Omental fat pad (tissue), 4 donors: ENCODE results near the gene ARHGAP42. TPM values are rescaled to one million over a fixed set of nuclear protein-coding genes. Genes with fewer than 3 reads are reported as not detected.

Source experiments
- ATAC-seq: fragments of 150-250 bp; one replicate; pipeline ENCODE4 v1.9.1; 2016; ENCODE audit warnings: mild to moderate bottlenecking, moderate library complexity; ENCODE audit not compliant: low FRiP score
- DNase-seq: peaks from one replicate; pipeline ENCODE4 v3.0.0-alpha.2; 2019; ENCODE audit warnings: low spot score
- total RNA-seq, 4 donors: library from RNA; depleted of rRNA; stranded (reverse); fragments of >200 nt; gene quantifications; one replicate each; pipeline ENCODE4 v1.1.0, GENCODE V29; 2016
- TF ChIP-seq, protein P1 (sequence below), 3 donors: fragments of 450-650 bp; IDR thresholded peaks; one replicate each; pipeline ENCODE4 v1.5.1; 2016 to 2017; ENCODE audit warnings: antibody characterized with exemption in 3 of 3, mild to moderate bottlenecking in 3 of 3, moderate library complexity in 2 of 3

ARHGAP42 gene, protein sequence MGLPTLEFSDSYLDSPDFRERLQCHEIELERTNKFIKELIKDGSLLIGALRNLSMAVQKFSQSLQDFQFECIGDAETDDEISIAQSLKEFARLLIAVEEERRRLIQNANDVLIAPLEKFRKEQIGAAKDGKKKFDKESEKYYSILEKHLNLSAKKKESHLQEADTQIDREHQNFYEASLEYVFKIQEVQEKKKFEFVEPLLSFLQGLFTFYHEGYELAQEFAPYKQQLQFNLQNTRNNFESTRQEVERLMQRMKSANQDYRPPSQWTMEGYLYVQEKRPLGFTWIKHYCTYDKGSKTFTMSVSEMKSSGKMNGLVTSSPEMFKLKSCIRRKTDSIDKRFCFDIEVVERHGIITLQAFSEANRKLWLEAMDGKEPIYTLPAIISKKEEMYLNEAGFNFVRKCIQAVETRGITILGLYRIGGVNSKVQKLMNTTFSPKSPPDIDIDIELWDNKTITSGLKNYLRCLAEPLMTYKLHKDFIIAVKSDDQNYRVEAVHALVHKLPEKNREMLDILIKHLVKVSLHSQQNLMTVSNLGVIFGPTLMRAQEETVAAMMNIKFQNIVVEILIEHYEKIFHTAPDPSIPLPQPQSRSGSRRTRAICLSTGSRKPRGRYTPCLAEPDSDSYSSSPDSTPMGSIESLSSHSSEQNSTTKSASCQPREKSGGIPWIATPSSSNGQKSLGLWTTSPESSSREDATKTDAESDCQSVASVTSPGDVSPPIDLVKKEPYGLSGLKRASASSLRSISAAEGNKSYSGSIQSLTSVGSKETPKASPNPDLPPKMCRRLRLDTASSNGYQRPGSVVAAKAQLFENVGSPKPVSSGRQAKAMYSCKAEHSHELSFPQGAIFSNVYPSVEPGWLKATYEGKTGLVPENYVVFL
- 10 to 100 TPM in 3 of 4 donors, 1 to 10 TPM in 1; 9.6 to 47.4 (median 15.7) TPM for total RNA-seq

DNA sequence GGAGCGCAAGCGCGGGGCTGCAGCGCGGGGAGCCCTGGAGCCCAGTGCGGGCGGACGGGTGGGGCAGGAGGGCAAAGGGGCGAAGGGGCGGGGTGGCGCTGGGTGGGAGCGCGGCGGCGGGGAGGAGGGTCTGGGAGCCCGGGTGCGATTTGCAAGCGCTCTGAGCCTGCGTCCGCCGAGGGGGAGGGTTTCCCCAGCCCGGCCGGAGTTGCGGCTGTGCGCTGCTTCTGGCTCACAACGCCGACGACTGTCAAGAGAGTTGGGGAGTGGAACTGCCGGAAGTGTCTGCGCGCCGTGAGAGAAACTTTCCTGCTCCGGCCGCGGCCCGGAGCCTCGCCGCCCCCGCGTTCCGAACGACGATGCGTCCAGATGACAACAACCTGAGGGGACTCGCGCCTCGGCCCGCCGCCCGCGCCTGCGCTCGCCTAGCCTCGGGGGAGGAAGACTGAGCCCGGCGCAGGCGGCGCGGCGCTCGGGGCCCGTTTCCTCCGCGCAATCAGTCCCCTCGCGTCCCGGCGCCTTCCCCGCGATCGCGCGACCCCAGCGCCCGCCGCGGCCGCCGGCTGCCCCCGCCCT lies at the start of gene ARHGAP42:
Gene ARHGAP42 (plus strand): TSS at position 235 of the 576 bp plus-strand sequence. CDS start 391 bp downstream, outside the sequence.
- TF ChIP-seq, protein P1, sequence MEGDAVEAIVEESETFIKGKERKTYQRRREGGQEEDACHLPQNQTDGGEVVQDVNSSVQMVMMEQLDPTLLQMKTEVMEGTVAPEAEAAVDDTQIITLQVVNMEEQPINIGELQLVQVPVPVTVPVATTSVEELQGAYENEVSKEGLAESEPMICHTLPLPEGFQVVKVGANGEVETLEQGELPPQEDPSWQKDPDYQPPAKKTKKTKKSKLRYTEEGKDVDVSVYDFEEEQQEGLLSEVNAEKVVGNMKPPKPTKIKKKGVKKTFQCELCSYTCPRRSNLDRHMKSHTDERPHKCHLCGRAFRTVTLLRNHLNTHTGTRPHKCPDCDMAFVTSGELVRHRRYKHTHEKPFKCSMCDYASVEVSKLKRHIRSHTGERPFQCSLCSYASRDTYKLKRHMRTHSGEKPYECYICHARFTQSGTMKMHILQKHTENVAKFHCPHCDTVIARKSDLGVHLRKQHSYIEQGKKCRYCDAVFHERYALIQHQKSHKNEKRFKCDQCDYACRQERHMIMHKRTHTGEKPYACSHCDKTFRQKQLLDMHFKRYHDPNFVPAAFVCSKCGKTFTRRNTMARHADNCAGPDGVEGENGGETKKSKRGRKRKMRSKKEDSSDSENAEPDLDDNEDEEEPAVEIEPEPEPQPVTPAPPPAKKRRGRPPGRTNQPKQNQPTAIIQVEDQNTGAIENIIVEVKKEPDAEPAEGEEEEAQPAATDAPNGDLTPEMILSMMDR (IDR thresholded peaks at IDR 0.05) = no peak
- peak; percentile 22 for DNase-seq
- ATAC-seq = peak; percentile 52

DNA sequence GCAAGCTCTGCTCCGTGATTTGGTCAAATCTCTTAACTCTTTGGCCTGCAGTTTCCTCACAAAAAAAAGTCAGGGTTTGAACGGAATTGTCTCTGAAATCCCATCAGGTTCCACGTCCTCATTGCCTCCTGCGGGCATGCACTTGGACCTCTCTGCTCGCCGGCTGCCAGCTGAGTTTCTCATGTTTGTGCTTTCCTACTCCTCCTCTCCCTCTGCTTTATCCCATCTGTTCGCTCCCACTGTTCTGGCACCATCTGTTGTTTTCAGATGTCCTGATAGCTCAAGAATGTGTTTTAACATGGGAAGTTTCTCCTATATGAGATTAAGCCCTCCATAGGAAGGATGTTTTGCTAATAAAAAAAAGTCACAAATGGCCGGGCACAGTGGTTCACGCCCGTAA lies 49.4 kb upstream of the ARHGAP42 start:
- DNase-seq (no peak), ATAC-seq (no peak)
- TF ChIP-seq, protein P1 (IDR thresholded peaks at IDR 0.05) = no peak

DNA sequence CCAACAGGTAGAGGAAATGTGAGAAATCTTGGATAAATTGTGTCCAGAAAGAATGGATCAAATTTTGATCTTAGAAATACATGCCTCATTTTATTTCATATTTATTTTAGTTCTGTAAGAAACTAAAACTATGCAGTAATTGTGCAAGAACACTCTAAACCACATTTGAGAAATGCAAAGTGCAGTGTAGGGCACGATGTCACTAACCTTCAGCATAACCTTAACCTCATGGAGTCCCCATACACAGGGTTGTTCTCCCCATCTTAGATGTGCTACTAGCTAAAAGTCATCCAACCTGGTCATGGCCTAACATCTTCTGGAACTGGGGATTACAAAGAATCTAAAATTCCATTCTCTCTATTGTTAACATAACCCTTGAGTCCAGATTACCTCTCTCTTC lies 48.4 kb upstream of the ARHGAP42 start:
- DNase-seq = no peak
- TF ChIP-seq, protein P1 (IDR thresholded peaks at IDR 0.05) = no peak
- ATAC-seq = no peak

DNA sequence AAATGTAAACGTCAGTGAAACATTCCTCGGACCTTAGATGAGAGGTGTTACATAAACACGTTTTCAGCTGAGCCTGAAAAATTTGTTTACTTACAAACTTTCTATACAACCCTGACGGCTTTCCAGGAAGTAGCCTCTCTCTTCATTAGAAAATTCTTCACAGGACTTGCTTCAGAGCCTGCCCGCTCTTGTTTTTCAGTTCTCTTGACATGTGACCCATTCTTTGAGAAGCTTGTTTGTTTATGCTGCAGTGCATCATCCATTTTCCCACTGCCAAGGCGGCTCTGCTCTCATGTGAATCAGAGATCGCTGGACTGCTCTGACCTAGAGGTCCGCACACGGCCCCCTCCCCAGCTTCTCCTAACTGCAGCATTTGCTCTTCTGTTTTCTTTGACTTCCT lies 47.9 kb upstream of the ARHGAP42 start:
- TF ChIP-seq, protein P1 (IDR thresholded peaks at IDR 0.05) = no peak
- DNase-seq = no peak
- no peak for ATAC-seq

DNA sequence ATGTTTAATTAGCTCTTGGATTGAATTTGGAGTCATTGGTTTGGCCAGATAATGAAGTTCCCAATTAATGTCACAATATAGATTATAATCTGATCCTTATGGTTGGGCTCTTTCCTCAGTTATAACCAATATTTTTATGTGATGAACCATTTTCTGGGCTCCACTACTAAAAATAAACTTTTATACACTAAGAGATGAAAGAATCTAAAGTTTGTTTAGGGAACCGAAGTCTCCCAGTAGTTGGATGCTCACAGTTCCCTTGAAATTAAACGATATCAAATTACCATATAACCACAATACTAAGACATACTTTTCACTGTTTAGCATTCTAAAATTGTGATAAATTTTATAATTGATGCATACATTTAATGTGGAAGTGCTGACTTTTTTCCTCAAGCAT lies 47.0 kb upstream of the ARHGAP42 start:
- no peak for ATAC-seq
- DNase-seq = no peak
- TF ChIP-seq, protein P1 (IDR thresholded peaks at IDR 0.05) = no peak

DNA sequence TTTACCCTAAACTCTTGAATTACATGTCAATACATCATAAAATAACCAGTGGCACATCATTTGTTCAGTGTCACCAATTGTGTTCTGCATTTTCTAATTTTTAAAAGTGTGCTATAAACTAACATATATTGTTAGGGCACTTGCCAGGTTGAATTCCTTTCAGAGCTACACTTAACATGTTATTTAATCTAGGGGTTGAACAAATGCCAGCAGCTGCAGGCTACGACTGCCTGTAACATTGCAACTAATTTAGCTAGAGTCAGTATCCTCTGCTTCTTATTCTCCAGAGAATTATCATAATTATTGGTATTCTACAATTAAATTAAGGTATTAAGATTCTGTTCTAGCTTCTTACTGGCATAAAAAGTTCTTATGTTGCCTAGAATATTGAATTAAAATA lies 46.4 kb upstream of the ARHGAP42 start:
- TF ChIP-seq, protein P1 (IDR thresholded peaks at IDR 0.05) = no peak
- DNase-seq (no peak), ATAC-seq (no peak)
